HG02970 (cell line): ENCODE results near the gene PRDM5.

Experiments used
- ATAC-seq: cut with Tn5 transposase; IDR thresholded peaks from one replicate; pipeline ENCODE4 v1.9.1; 2021; ENCODE audit warnings: mild to moderate bottlenecking, moderate library complexity, moderate number of reproducible peaks; ENCODE audit not compliant: unreplicated experiment, low FRiP score

Gene PRDM5

DNA sequence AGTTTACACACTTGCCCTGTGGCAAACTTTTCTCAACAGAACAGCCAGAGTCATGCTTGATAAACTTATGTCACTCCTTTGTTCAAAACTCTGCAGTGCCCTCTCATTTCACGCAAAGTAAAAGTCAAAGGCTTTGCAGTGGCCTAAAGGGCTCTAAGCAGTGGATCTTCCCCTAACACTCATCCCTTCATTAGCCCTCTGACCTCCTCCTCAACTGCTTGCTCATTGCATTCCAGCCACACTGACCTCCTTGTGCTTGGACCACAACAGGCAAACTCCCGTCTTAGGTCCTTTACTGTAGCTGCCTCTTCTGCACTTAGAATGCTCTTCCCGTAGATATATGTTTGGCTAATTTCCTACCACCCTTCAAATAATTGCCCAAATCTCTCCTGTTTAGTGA lies 5.6 kb downstream of the PRDM5 start:
- no peak for ATAC-seq

- no peak for ATAC-seq
Observed at GRCh38 chr4:120915336-120915735, 7.2 kb downstream of the PRDM5 start.

DNA sequence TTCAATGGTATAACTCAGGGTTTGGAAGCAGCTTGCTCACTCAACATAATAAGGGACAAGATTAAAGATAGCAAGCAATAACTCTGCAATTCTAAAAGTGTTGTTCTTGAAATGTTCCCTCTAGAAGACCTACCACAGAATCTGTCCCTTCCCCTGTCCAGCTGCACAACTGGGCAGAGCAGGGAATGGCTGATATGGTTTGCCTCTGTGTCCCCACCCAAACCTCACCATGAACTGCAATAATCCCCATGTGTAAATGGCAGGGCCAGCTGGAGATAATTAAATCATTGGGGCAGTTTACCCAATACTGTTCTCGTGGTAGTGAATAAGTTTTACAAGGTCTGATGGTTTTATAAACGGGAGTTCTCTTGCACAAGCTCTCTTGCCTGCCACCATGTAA lies 19.1 kb downstream of the PRDM5 start:
- no peak for ATAC-seq

GRCh38 chr4:120902925-120903324 lies 19.6 kb downstream of the PRDM5 start:
- no peak for ATAC-seq

DNA sequence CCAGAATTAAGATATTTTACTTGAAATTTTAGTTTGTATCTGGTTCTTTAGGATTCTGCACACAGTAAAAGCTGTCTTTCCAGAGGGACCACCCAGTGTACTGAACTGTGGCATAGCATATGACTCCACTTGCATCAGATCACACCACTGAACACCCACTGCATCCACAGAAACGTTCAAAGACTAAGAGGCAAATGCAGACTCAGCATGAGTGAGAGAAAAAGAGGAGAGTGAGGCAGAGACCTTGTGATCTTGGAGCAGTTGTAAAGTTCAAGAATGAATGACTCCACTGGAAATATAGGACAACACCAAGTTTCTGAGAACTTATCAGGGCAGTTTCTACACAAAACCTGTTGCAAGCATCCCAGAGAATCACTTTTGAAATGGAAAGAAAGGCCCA lies 20.8 kb downstream of the PRDM5 start:
- ATAC-seq = no peak

DNA sequence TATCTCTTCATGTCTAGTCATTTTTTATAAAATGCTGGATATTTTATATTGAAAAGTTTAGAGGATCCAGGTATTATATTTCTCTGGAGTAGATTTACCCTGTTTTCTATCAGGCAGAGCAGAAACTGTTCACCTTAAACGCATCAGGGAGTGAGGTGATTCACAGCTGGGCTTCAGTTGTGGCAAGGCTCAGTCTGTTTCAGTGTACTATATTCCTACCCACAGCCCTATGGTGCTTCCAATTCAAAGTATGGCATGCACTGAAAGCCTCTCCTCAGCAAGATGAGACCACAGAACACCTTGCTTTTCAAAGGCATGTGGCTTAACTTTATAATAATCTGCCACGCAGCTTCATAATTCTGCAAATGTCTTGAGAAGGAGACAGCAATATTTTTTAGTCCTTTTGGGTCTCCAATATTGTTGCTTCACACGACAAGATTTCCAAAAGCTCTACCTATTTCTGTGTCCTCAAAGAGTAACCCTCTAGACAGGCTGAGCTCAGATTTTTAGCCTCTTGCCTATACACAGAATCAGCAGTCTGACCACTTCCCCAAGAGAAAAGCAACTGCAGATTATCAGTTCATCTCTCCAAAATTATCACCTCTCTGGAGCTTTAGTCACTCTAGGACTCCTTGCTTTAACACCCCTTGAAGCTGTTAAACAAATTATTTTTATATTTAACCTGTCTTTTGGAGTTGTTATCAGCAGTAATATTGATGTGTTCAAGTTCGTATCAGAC lies 24.4 kb downstream of the PRDM5 start:
- no peak for ATAC-seq

GRCh38 chr4:120895554-120895953 lies 27.0 kb downstream of the PRDM5 start:
- no peak for ATAC-seq

DNA sequence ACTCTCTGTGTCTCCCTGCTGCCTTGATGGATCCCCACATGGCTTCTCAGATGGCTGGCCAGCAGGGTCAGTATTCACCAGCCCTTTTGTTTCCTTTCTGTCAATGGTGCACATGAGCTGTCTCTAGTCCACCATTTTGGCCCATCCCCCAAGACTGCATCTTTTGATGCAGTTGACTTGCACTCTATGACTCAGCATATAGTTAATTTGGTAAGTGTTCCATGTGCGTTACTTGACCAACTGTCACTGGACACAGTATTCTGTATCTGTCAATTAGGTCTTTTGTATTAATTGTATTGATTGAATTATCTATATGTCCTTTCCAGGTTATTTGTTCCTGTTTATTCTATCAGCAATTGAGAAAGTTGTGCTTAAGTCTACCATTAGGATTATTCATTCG lies 29.2 kb downstream of the PRDM5 start:
- no peak for ATAC-seq

- ATAC-seq = no peak
Observed at GRCh38 chr4:120886191-120886590, 36.3 kb downstream of the PRDM5 start.

GRCh38 chr4:120881846-120882245 lies 40.7 kb downstream of the PRDM5 start:
- no peak for ATAC-seq

- no peak for ATAC-seq
Observed at GRCh38 chr4:120881351-120881750, 41.2 kb downstream of the PRDM5 start.

DNA sequence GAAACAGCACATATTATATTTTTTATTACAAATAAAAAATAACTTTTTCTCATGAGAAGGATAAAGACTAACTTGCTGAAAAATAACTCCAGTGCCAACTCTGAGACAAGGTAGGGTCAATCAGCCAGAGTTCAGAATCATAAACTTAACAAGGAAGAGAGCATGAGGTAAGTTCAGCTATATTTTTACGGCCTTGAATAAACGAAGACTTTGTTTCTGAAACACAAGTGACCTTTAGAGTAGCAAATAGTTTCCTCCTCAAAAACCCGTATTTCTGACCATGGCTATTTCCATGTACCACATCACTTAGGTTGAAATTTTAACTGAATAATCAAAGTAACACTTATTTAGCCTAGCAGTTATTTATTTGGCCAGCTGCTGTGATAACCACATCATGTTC lies 45.5 kb downstream of the PRDM5 start:
- ATAC-seq = no peak

DNA sequence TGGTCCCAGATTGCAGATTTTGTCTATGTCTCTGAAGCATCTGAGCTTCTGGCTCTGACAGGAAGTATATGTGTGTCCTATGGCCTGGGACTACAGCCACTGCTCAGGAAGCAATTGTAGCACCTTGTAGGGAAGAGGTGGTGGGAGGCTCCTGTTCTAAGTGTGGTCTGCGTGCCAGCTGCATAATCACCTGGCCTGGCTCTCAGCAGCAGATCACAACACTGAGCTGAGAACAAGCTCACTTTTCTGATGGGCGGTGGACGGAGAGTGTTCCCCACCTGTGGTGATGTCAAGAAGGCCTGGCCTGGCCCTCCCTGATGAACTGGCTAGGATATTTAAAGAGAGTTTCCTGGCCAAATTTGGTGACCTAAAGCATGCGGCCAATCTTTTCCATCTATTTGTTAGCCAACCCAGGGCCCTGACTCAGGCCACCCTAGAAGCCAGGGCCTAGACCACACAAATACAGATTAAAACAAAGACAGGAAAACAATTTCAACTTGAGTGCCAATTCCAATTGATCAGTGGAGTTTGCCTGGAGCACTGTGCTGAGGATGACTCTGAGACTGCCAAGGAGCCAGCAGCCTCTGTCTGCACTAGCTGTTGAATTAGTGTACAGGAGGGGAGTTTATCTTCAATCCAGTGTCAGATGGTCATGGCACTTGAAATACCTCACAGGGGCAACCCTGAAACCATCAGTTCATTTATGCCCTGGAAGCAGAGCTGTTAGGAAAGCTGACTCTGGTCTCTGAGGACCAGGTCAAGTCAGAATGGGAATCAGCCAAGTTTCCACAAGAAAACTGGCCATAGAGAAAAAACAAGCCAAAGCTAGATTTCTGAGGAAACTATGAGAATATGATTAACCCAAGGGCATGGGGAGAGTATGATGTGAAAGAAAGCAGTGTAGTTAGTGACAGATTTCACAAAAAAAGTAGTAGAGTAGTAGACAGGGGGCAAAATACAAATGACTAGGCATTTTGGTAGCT lies 47.4 kb downstream of the PRDM5 start:
- no peak for ATAC-seq

GRCh38 chr4:120873554-120873953 lies 49.0 kb downstream of the PRDM5 start:
- ATAC-seq = no peak

GRCh38 chr4:120871173-120871572 lies 51.4 kb downstream of the PRDM5 start:
- no peak for ATAC-seq

DNA sequence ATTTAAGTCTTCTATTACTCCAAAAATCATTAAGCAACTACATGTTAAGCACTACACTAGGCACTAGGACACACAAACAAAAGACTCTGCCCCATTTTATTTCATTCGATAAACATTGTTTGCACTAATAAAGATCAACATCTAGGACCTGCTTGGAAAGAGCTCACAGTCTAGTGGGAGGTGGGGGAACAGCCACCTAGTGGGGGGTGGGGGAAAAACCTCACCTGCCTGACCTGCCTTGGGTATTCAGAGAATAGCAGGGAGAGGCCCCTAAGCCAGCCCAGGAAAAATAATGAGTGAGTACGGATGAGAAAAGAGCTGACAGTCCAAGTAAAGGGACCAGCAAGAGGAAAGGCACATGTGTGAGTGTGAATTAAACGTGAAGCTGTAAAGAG lies 52.2 kb downstream of the PRDM5 start:
- no peak for ATAC-seq

- no peak for ATAC-seq
Observed at GRCh38 chr4:120869613-120870278, 52.8 kb downstream of the PRDM5 start.

DNA sequence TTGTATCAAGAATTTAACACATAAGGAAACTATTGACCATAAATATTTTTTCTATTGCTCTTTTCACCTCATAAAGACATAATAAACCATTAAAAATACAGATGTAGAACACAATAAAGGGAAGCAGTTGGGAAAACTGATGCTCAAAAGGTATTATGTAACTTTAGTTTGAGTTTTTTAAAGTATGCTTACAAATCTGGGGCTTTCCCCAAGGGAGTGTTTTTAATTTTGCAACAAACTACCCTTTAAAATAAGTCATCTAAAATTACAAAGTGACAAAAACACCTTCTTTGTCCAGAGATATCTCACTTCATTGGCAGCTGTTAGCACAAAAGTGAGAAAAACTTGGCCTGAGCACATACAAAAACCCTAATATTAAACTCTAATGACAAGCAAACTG lies 55.0 kb downstream of the PRDM5 start:
- ATAC-seq = no peak

DNA sequence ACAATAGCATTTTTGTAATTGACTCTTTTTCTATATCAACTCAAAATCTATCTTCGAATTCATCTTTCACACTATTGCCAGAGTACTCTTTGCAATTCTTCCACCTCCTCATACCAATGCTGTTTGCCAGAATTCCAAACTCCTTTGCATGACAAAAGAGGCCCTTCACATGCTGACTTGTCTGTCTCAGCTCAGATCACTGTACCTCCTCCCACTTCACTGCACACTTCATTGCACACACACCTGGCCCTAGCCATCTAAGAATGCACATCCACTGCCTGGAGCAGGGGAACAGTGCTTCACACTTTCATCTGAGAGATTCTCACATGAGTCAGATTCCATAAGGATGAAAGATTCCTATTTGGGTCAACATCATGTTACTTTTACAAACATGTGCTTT lies 56.5 kb downstream of the PRDM5 start:
- ATAC-seq = no peak

GRCh38 chr4:120864969-120865368 lies 57.6 kb downstream of the PRDM5 start:
- ATAC-seq = no peak

DNA sequence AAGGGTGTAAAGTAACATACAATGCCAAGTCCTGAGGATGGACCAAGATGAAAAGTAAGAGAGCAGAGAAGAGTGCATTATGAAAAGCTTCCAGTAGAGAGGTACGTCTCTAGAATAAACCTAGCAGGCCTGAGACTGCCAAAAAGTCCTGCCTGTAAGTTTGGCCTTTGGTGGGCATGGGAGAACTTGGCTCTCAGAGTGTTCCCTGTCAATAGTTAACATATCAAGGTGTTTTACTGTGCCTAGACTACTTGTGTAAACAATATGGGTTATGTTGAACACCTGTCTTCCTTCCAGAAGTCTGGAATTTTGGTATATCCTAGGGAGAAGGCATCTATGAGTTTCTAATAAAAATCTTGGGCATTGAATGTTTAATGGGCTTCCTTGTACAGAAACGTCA lies 60.1 kb downstream of the PRDM5 start:
- ATAC-seq = no peak
